MM.1S (cell line): ENCODE measurements around the gene AP2A2.

Experiments
- DNase-seq: peaks from one replicate; pipeline ENCODE4 v3.0.0-alpha.2; 2015
- H2AFZ ChIP-seq: fragments of 300-600 bp; sonication (generic); 2 replicates; pipeline ENCODE4 v1.6.0; 2016; ENCODE audit warnings: antibody characterized with exemption, low read length
- H3F3A ChIP-seq: fragments of 300-600 bp; sonication (generic); 2 replicates; pipeline ENCODE4 v1.6.1; 2016; ENCODE audit warnings: mild to moderate bottlenecking, antibody characterized with exemption, low read length, moderate library complexity, mixed read lengths; ENCODE audit not compliant: insufficient read depth
- H3K27ac ChIP-seq: fragments of 300-600 bp; sonication (generic); 2 replicates; pipeline ENCODE4 v1.5.1; 2016; ENCODE audit warnings: mild to moderate bottlenecking, low read length
- H3K27me3 ChIP-seq: fragments of 300-600 bp; sonication (generic); replicated peaks from 2 replicates; pipeline ENCODE4 v1.6.0; 2016; ENCODE audit warnings: low read length; ENCODE audit not compliant: insufficient read depth
- H3K36me3 ChIP-seq: fragments of 300-600 bp; sonication (generic); replicated peaks from 2 replicates; pipeline ENCODE4 v1.6.1; 2016; ENCODE audit warnings: mild to moderate bottlenecking, low read length, mixed read lengths; ENCODE audit not compliant: insufficient read depth
- H3K4me1 ChIP-seq: fragments of 300-600 bp; sonication (generic); 2 replicates; pipeline ENCODE4 v1.6.1; 2016; ENCODE audit warnings: low read length, mixed read lengths
- H3K4me2 ChIP-seq: fragments of 300-600 bp; sonication (generic); 2 replicates; pipeline ENCODE4 v1.6.0; 2016; ENCODE audit warnings: low read depth, low read length
- H3K4me3 ChIP-seq: fragments of 300-600 bp; sonication (generic); 2 replicates; pipeline ENCODE4 v1.5.1; 2016; ENCODE audit warnings: low read length, mixed read lengths
- H3K79me2 ChIP-seq: fragments of 300-600 bp; sonication (generic); 2 replicates; pipeline ENCODE4 v1.6.1; 2016; ENCODE audit warnings: mixed run types, low read length, mixed read lengths
- H3K9ac ChIP-seq: fragments of 300-600 bp; sonication (generic); 2 replicates; pipeline ENCODE4 v1.6.1; 2016; ENCODE audit warnings: low read length, mixed read lengths
- H3K9me2 ChIP-seq: fragments of 300-600 bp; sonication (generic); replicated peaks from 2 replicates; pipeline ENCODE4 v1.6.1; 2016; ENCODE audit warnings: mild to moderate bottlenecking, low read length, mixed read lengths; ENCODE audit not compliant: insufficient read depth
- H3K9me3 ChIP-seq: fragments of 300-600 bp; sonication (generic); replicated peaks from 2 replicates; pipeline ENCODE4 v1.6.1; 2016; ENCODE audit warnings: mild to moderate bottlenecking, low read length, mixed read lengths; ENCODE audit not compliant: insufficient read depth
- H4K20me1 ChIP-seq: fragments of 300-600 bp; sonication (generic); 2 replicates; pipeline ENCODE4 v1.6.1; 2016; ENCODE audit warnings: mild to moderate bottlenecking, low read length, moderate library complexity, mixed read lengths; ENCODE audit not compliant: insufficient read depth
- CTCF ChIP-seq: fragments of 300-600 bp; sonication (generic); IDR thresholded peaks from 2 replicates; pipeline ENCODE4 v1.5.1; 2016; ENCODE audit warnings: antibody characterized with exemption, low read length, mixed read lengths
- EZH2 ChIP-seq: fragments of 300-600 bp; sonication (generic); optimal IDR thresholded peaks from 2 replicates; pipeline ENCODE3; 2017; ENCODE audit warnings: low read depth, mild to moderate bottlenecking, antibody characterized with exemption, low read length, mixed read lengths
- EZH2phosphoT487 ChIP-seq: fragments of 300-600 bp; sonication (generic); IDR thresholded peaks from 2 replicates; pipeline ENCODE4 v1.6.1; 2018; ENCODE audit warnings: antibody characterized with exemption, low read length

Gene AP2A2

GRCh38 chr11:1039481-1040427 is 114.1 kb downstream of the AP2A2 start:
- Histone ChIP-seq H3K27me3 (peaks cover 90% of the 10 kb centered on the region), H3K79me2 (no peaks in the 10 kb centered on the region), H3K9ac (no peak overlapping the region), H3K27ac (no peak overlapping the region), H3K4me1 (no peaks in the 10 kb centered on the region), H4K20me1 (no peaks in the 10 kb centered on the region), H3F3A (no peaks in the 10 kb centered on the region), H2AFZ (no peak overlapping the region), H3K36me3 (no peaks in the 10 kb centered on the region), H3K9me3 (no peaks in the 10 kb centered on the region), H3K4me3 (no peak overlapping the region), H3K4me2 (no peak overlapping the region), H3K9me2 (no peaks in the 10 kb centered on the region)
- TF ChIP-seq CTCF (no peak), EZH2phosphoT487 (no peak), EZH2 (no peak)
- DNase-seq = no peak

GRCh38 chr11:1040428-1041148 is 114.9 kb downstream of the AP2A2 start:
- no peaks in the 10 kb centered on the region for H3K79me2 ChIP-seq
- no peaks in the 10 kb centered on the region for H3K9me3 ChIP-seq
- peaks cover 92% of the 10 kb centered on the region for H3K27me3 ChIP-seq
- no peaks in the 10 kb centered on the region for H3K9me2 ChIP-seq
- H3K4me3 ChIP-seq = no peak overlapping the region
- TF ChIP-seq EZH2phosphoT487 (no peak), CTCF (no peak), EZH2 (no peak)
- no peak overlapping the region for H2AFZ ChIP-seq
- no peaks in the 10 kb centered on the region for H3K36me3 ChIP-seq
- H3K4me1 ChIP-seq = no peaks in the 10 kb centered on the region
- no peak overlapping the region for H3K9ac ChIP-seq
- no peaks in the 10 kb centered on the region for H4K20me1 ChIP-seq
- no peak overlapping the region for H3K27ac ChIP-seq
- DNase-seq = no peak
- H3K4me2 ChIP-seq = no peak overlapping the region
- H3F3A ChIP-seq = no peaks in the 10 kb centered on the region

GRCh38 chr11:1041149-1041467 is 115.4 kb downstream of the AP2A2 start:
- H3K27me3 ChIP-seq = peaks cover 92% of the 10 kb centered on the region
- H3K4me3 ChIP-seq = no peak overlapping the region
- H3K9me2 ChIP-seq = no peaks in the 10 kb centered on the region
- no peak overlapping the region for H3K27ac ChIP-seq
- no peaks in the 10 kb centered on the region for H3K36me3 ChIP-seq
- no peaks in the 10 kb centered on the region for H3F3A ChIP-seq
- no peaks in the 10 kb centered on the region for H3K9me3 ChIP-seq
- no peaks in the 10 kb centered on the region for H3K4me1 ChIP-seq
- DNase-seq = no peak
- no peak overlapping the region for H2AFZ ChIP-seq
- H3K9ac ChIP-seq = no peak overlapping the region
- no peaks in the 10 kb centered on the region for H3K79me2 ChIP-seq
- H3K4me2 ChIP-seq = no peak overlapping the region
- H4K20me1 ChIP-seq = no peaks in the 10 kb centered on the region
- TF ChIP-seq EZH2 (no peak), EZH2phosphoT487 (no peak), CTCF (no peak)
